Stimulated activated CD4-positive, alpha-beta T cell treated with anti-CD3 and anti-CD28 coated beads, Interleukin-4, amount 100 ng/mL, for 1 hour (primary cell): ENCODE measurements around the gene BMP2.

Source experiments
- DNase-seq: peaks from one replicate; pipeline ENCODE4 v3.0.0-alpha.2; 2020

The BMP2 gene

GRCh38 chr20:6767536-6768227 lies at the start of gene BMP2:
Gene BMP2, plus strand, starts transcription at chr20:6767686. Its CDS starts 2,441 bp downstream, at chr20:6770127.
- DNase-seq: no peak

- DNase-seq: no peak
Measured at GRCh38 chr20:6718662-6719368, 48.7 kb upstream of the BMP2 start.

GRCh38 chr20:6719369-6719721 lies 48.1 kb upstream of the BMP2 start:
- DNase-seq: no peak

GRCh38 chr20:6726761-6727160 lies 40.7 kb upstream of the BMP2 start:
- DNase-seq: no peak

GRCh38 chr20:6730672-6731328 lies 36.7 kb upstream of the BMP2 start:
- DNase-seq: no peak

DNA sequence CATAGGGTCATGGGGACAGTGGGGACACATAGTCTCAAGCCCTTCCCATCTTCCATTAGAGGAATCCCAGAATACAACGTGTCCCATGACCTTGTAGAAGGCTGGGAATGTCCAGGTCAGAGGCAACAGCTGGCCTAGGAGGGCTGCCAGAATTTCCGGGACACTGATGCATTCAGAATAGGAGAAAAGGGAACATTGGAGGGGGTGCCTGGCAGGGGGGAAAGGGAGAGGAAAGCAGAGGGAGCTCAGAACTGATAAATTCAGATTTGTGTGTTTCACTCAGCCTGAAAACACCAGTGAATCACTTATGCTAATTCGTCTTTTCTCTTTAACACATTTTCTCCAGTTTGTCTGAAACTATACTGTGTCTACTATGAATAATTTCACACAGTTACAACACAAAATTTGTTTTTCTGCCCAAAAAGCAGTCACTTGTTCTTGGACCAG lies 35.5 kb upstream of the BMP2 start:
- DNase-seq: no peak

DNA sequence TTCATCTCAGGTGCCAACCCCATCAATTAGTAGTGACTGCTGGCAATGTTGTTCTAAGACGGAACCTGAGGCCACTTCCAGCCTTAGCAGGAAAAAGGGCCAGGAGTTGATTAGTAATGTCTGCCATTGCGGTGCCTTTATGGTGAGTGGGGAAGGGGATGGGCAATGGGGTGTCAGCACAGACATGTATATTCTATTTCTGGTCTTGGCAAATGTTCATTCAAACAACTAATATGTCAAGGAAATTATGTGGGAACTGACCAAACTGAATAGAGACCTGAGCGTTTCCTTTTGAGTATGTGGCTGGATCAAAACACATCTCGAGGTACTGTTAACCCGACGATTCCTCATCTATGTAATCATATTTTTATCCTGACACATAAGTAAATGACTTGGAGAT lies 34.6 kb upstream of the BMP2 start:
- no peak for DNase-seq

DNA sequence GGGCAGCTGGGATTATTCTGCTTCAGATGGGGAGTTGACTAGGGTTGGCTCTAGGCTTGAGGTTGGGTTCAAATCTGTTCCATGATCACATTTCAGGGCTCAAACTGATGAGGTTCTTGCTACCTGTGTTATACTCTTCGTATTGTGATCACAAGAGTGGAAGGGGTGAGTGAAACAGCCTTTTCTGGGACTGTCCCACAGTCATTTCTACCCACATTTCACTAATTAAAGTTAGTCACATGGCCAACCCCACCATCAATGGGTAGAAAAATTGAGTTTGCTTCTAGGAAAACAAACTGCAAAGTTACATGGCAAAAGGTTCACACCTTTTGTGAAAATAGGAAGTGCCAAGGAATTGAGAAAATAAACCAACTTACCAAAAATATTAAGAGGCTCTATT lies 33.5 kb upstream of the BMP2 start:
- DNase-seq: no peak

DNA sequence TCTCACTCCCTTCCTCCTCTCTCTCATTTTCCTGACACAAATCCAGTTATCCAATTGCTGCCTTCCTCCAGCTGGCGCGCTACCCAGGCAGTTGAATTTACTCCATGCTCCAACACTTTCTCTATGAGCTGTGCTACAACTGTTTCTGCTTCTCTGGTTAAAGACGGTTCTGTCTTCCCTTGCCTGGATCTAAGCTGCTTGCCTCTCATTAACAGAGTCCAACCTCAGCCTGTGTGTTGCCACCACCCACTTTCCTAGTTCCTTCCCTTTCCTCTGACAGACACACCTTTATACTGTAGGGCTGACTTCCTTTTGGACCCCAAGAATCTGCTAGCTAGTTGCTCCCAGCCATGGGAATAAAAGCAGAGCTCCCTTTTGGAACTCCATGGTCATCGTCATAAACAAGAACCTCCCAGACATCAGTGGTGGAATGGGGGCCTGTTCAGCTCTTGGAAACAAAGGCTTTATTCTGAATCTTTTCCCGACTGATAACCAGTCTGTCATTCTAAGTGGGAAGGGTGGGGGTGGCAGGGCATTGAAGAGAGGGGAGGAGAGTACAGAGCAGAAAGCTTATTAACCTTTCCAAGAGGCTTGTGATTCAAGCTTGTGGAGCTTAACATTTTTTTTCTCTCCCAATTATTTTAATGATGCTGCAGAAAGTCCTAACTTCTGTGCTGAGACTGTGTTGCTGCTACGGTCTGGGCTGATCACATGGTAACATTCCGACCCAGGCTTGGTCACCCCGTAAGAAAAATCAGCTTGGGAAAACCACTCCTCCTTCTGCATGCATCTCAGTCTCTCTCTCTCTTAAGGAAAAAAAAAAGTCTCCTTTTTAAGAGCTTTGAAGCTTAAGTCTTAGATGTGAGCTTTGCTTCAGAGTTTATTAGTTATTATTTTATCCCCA lies 31.3 kb upstream of the BMP2 start:
- DNase-seq: no peak

DNA sequence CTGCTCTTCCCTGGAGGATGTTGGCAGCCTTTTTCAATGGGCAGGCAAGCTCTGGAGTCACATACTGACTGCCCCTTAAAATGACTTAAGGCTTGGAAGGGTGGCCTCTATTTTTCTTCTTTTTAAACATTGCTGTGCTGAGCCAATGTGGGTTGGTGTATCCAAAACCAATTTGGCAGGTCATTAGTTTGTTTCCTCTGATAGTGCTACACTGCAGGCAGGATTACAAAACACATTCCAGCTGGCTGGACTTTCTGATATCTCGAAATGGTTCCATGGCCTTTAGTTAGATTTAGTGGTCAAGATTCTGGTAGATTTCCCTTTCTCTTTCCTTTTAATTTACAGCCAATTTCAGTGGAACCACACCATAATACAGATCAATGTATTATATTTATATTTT lies 28.1 kb upstream of the BMP2 start:
- no peak for DNase-seq

DNA sequence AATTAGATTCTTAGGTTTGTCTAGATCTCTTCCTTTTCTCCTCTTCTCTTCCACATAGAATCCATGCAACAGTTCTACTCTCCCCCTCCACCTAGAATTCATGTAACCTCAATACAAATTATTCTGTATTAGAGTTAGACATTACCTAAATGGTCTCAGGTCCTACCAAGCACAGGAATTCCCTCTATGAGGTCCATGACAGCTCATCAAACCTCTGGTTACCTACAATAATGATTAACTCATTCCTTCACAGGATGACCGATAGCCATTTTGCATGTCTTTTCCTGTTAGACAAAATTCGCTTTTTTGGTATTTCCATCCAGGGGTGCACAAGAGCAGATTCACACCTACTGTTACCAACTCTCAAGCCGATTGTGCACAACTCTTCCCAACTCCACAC lies 27.4 kb upstream of the BMP2 start:
- no peak for DNase-seq

- no peak for DNase-seq
Measured at GRCh38 chr20:6744180-6744579, 23.3 kb upstream of the BMP2 start.

DNA sequence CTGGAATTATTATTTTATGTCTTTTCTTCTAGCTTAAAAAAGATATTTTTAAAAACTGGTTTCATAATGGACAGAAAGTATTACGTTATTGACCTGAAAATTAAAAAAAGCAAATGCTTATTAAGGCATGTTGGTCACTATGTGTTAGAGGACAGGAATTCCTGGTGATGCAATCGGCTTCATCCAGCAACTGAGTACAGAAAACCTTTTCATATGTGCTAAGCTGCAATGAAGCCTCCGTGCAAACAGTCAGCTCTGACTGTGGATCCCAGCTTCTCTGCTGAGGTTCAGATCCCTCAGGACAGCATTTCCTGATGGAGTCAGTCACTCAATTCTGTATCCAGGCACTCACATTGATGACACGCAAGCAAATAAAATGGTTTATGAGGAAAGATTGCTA lies 22.7 kb upstream of the BMP2 start:
- no peak for DNase-seq

DNA sequence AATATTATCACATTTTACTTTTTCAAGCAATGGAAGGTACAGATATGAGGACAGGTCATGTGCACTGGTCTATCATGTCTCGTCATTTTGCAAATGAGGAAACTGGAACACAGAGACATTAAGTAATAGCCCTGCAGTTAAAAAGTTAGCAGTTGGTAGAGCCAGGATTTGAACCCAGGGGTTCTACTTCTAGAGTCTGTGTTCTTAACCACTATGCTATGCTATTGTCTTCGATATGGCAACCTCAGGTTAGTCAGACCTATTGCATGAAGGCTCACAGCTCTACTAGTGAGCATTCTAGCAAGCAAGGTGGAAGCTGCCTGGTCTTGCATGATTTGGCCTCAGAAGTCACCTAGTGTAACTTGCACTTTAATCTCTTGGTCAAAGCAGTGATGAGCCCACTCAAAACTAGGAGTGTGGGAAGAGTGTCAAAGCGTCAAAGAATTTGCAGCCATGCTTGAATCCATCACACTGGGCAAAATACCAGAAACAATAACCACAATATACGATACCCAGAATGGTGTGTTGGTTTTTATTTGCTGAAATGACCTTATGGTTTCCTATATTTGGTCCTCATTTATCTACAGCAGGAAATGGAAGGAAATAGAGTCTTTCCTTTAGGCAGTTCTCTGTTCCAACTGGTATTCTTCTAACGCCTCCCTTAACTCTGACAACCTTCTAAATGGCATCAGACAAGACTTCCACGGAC lies 20.4 kb upstream of the BMP2 start:
- DNase-seq: no peak

- DNase-seq: no peak
Measured at GRCh38 chr20:6750438-6750837, 17.0 kb upstream of the BMP2 start.

- DNase-seq: no peak
Measured at GRCh38 chr20:6756693-6757595, 10.5 kb upstream of the BMP2 start.

DNA sequence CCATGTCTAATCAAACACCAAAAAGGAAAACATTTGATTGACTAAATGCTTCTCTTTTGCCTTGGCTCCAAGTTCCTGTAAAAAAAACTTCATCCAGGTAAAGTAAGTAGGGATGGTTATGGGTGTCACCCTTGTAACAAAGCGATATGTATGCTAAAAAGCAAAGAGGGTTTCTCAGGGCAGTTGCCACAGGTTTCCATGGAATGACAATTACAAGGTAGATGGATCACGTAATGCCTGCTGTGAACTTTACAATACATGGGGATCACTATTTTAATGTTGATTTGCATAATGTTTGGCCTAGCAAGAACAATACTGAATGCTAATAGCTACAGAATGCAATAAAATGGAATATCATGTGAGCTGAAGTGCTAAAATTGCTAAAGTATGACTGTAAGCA lies 2.9 kb upstream of the BMP2 start:
- DNase-seq: no peak

- DNase-seq: no peak
Measured at GRCh38 chr20:6765469-6766058, 1.9 kb upstream of the BMP2 start.

DNA sequence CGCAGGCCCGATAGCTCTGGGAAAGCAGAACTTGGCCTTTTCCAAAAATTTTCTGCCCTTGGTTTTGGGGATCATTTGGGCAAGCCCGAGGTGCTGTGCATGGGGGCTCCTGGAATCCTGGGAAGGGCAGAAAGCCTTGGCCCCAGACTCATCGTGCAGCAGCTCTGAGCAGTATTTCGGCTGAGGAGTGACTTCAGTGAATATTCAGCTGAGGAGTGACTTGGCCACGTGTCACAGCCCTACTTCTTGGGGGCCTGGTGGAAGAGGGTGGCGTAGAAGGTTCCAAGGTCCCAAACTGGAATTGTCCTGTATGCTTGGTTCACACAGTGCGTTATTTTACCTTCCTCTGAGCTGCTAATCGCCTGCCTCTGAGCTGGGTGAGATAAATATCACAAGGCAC lies 1.1 kb upstream of the BMP2 start:
- no peak for DNase-seq

DNA sequence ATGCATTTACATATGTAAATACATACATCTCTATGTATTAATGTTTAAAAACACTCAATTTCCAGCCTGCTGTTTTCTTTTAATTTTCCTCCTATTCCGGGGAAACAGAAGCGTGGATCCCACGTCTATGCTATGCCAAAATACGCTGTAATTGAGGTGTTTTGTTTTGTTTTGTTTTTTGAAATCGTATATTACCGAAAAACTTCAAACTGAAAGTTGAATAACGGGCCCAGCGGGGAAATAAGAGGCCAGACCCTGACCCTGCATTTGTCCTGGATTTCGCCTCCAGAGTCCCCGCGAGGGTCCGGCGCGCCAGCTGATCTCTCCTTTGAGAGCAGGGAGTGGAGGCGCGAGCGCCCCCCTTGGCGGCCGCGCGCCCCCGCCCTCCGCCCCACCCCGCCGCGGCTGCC lies 355 bp upstream of the BMP2 start:
- no peak for DNase-seq
